ENCODE results near the gene UFC1.

GRCh38 chr1:161190962-161191521, 37.3 kb downstream of the UFC1 start:
- TF ChIP-seq CTCF (IDR thresholded peaks at IDR 0.05) (no peak), POLR2A (IDR thresholded peaks at IDR 0.05) (no peak)
